ENCODE data around the gene TNS1. TPM values are rescaled to one million over a fixed set of nuclear protein-coding genes. Genes with fewer than 3 reads are reported as not detected.

TNS1 gene
- total RNA-seq, 1 donor from 2014 or later: 0.13 TPM

- intact Hi-C loops (cut with micrococcal nuclease): no loop called here
- DNase-seq: no peak
- Mint-ChIP-seq H3K9me3 (no peaks in the 10 kb centered on the region), H3K36me3 (ENCODE audit: low read depth) (no peaks in the 10 kb centered on the region), H3K4me1 (no peaks in the 10 kb centered on the region), H3K27ac (no peak overlapping the region), H3K4me3 (no peak overlapping the region), H3K27me3 (no peaks in the 10 kb centered on the region)
- no peak for ATAC-seq (ENCODE audit: low read depth)
- no peak for TF ChIP-seq CTCF (IDR thresholded peaks at IDR 0.05)
- ChIA-PET POLR2A (interaction anchor here (1.4 kb wide), 1 partner anchor 89 kb away, joined by 3 read pairs; no protein-coding TSS in a partner anchor), CTCF (interaction anchor here (0.6 to 2.8 kb wide), 2 partner anchors 90 to 93 kb away, joined by 3 to 16 read pairs; no protein-coding TSS in a partner anchor)
These were observed 123.7 kb downstream of the TNS1 start for GRCh38 chr2:217878915-217879590.

- no peak for TF ChIP-seq CTCF (IDR thresholded peaks at IDR 0.05)
- H3K27me3 Mint-ChIP-seq: no peaks in the 10 kb centered on the region
- ATAC-seq (ENCODE audit: low read depth): no peak
- intact Hi-C loops (cut with micrococcal nuclease): no loop called here
- CTCF ChIA-PET: no interaction called here
- H3K4me3 Mint-ChIP-seq: no peak overlapping the region
- H3K27ac Mint-ChIP-seq: no peak overlapping the region
- H3K4me1 Mint-ChIP-seq: no peaks in the 10 kb centered on the region
- H3K36me3 Mint-ChIP-seq (ENCODE audit: low read depth): no peaks in the 10 kb centered on the region
- POLR2A ChIA-PET: no interaction called here
- DNase-seq: no peak
- no peaks in the 10 kb centered on the region for H3K9me3 Mint-ChIP-seq
These were observed 124.9 kb downstream of the TNS1 start for GRCh38 chr2:217877866-217878265.

GRCh38 chr2:217876253-217876570 lies 126.6 kb downstream of the TNS1 start:
- ATAC-seq (ENCODE audit: low read depth) (no peak), DNase-seq (no peak)
- intact Hi-C loops (cut with micrococcal nuclease): no loop called here
- Mint-ChIP-seq H3K4me3 (no peak overlapping the region), H3K27me3 (no peaks in the 10 kb centered on the region), H3K4me1 (no peaks in the 10 kb centered on the region), H3K36me3 (ENCODE audit: low read depth) (no peaks in the 10 kb centered on the region), H3K9me3 (no peaks in the 10 kb centered on the region), H3K27ac (no peak overlapping the region)
- POLR2A ChIA-PET: no interaction called here
- CTCF ChIA-PET: interaction anchor here (1.1 kb wide), 1 partner anchor 10 kb away, joined by 4 read pairs; no protein-coding TSS in a partner anchor
- no peak for TF ChIP-seq CTCF (IDR thresholded peaks at IDR 0.05)

- CTCF ChIA-PET: no interaction called here
These were observed 127.1 kb downstream of the TNS1 start for GRCh38 chr2:217875556-217876252.

More at GRCh38 chr2:217875556-217876252, 127.1 kb downstream of the TNS1 start:
- POLR2A ChIA-PET: no interaction called here
- Mint-ChIP-seq H3K4me3 (no peak overlapping the region), H3K4me1 (no peaks in the 10 kb centered on the region), H3K27ac (no peak overlapping the region), H3K36me3 (ENCODE audit: low read depth) (no peaks in the 10 kb centered on the region), H3K9me3 (no peaks in the 10 kb centered on the region), H3K27me3 (no peaks in the 10 kb centered on the region)
- ATAC-seq (ENCODE audit: low read depth) (no peak), DNase-seq (no peak)
- intact Hi-C loops (cut with micrococcal nuclease): no loop called here
- no peak for TF ChIP-seq CTCF (IDR thresholded peaks at IDR 0.05)

All from activated B cell treated with CpG ODN at 0.5 μM for 24 hours (primary cell).